GM12891 (cell line): ENCODE measurements around the gene LONRF2.

Source experiments
- PAX5 ChIP-seq: IDR thresholded peaks from 2 replicates; pipeline ENCODE4 v1.6.1; 2011; ENCODE audit warnings: low read length, moderate library complexity, mild to moderate bottlenecking; ENCODE audit not compliant: insufficient read depth, severe bottlenecking
- POLR2A ChIP-seq: IDR thresholded peaks from 2 replicates; pipeline ENCODE4 v1.6.1; 2011; ENCODE audit warnings: low read depth, low read length, control low read depth
- POLR2AphosphoS5 ChIP-seq: IDR thresholded peaks from 2 replicates; pipeline ENCODE4 v1.6.1; 2011; ENCODE audit warnings: low read depth, low read length, control low read depth
- POU2F2 ChIP-seq: IDR thresholded peaks from 2 replicates; pipeline ENCODE4 v1.6.1; 2011; ENCODE audit warnings: low read depth, mild to moderate bottlenecking, control low read depth, low read length, moderate library complexity
- SPI1 ChIP-seq: IDR thresholded peaks from 2 replicates; pipeline ENCODE4 v1.6.1; 2011; ENCODE audit warnings: low read depth, low read length, control low read depth
- TAF1 ChIP-seq: IDR thresholded peaks from 2 replicates; pipeline ENCODE4 v1.6.1; 2011; ENCODE audit warnings: low read depth, low read length, control low read depth

- TF ChIP-seq POLR2AphosphoS5 (no peak), POLR2A (no peak), PAX5 (no peak), SPI1 (no peak), TAF1 (no peak), POU2F2 (no peak)
These were observed 79.2 kb downstream of the LONRF2 start for GRCh38 chr2:100242891-100243619.
